K562 (cell line): Measurements from ENCODE around the gene GNAI2. TPM values are rescaled to one million over a fixed set of nuclear protein-coding genes. Genes with fewer than 3 reads are reported as not detected.
A peak's percentile ranks its signal among the peaks of the same experiment; 100 is the strongest.
"Not testable (repeated sequence)": the region's sequence is repeated elsewhere in the genome, so short reads cannot be mapped to it uniquely, and the experiment has no call there.

Experiments used
- ATAC-seq: fragments of 200-7000 bp; cut with Tn5 transposase; 3 replicates; pipeline ENCODE4 v1.9.1; 2020; ENCODE audit warnings: moderate library complexity
- BruUV-seq: library from RNA; stranded (reverse); fragments of 400-500 nt; replicated peaks from 2 replicates; lab custom pipeline; 2021; lab: Mats Ljungman, UMichigan
- CTCF ChIA-PET: fragments of 300-600 bp; formaldehyde crosslinking; extraction: SDS; loops from one replicate; lab custom pipeline; 2021; ENCODE audit warnings: low intra/inter-chr PET ratio; lab: Yijun Ruan, JAX
- POLR2A ChIA-PET: fragments of 300-600, 350-650 bp; sonication (Branson Sonifier 250); formaldehyde crosslinking; extraction: SDS; loops from one replicate; lab custom pipeline; 2021; ENCODE audit warnings: antibody characterized with exemption, inconsistent platforms; lab: Yijun Ruan, JAX
- DNase-seq, 4 experiments: peaks; one replicate each; pipeline versions ENCODE4 v3.0.0 to v3.0.0-alpha.2; 2011 to 2018; ENCODE audit warnings: low spot score in 3 of 4, mixed read lengths in 3 of 4; ENCODE audit errors: extremely low read depth in 1 of 4
- FAIRE-seq: peaks from 2 replicates; lab custom pipeline; 2011; peaks lifted over from hg19 to GRCh38; lab: Jason Lieb, UNC
- H2AFZ ChIP-seq: 2 replicates; pipeline ENCODE4 v1.6.0; 2011; ENCODE audit warnings: low read depth, low read length, control low read depth, inconsistent platforms
- H3K27ac ChIP-seq: fragments of 200-600 bp; 3 replicates; pipeline ENCODE4 v1.8.0; 2011; ENCODE audit warnings: low read depth, mild to moderate bottlenecking, control low read depth, inconsistent platforms, low read length, moderate library complexity, mixed read lengths; ENCODE audit errors: extremely low read depth
- H3K27me3 ChIP-seq, 2 experiments: fragments of 300-600 bp in 1 of 2; 2 replicates in 1 of 2; 3 replicates in 1 of 2; pipeline versions ENCODE4 v1.6.0 to v1.8.0; 2011; ENCODE audit warnings: inconsistent platforms in 2 of 2, low read length in 2 of 2, mild to moderate bottlenecking in 1 of 2, mixed read lengths in 1 of 2, moderate library complexity in 1 of 2; ENCODE audit not compliant: control insufficient read depth in 2 of 2, insufficient read depth in 2 of 2
- H3K36me3 ChIP-seq: fragments of 300-600 bp; 3 replicates; pipeline ENCODE4 v1.8.0; 2011; ENCODE audit warnings: mild to moderate bottlenecking, low read length, inconsistent platforms; ENCODE audit not compliant: control insufficient read depth, insufficient read depth
- H3K4me1 ChIP-seq, 2 experiments: fragments of 200-600 bp in 1 of 2; replicated peaks in 1 of 2; 2 replicates in 1 of 2; 3 replicates in 1 of 2; pipeline versions ENCODE4 v1.5.1 to v1.8.0; 2011; ENCODE audit warnings: inconsistent platforms in 2 of 2, low read length in 2 of 2, mild to moderate bottlenecking in 1 of 2, mixed read lengths in 1 of 2, moderate library complexity in 1 of 2; ENCODE audit not compliant: control insufficient read depth in 2 of 2, insufficient read depth in 2 of 2
- H3K4me2 ChIP-seq: 2 replicates; pipeline ENCODE4 v1.6.1; 2011; ENCODE audit warnings: low read length, control low read depth, inconsistent platforms, mixed read lengths; ENCODE audit not compliant: insufficient read depth
- H3K4me3 ChIP-seq: fragments of 200-600 bp; sonication (generic), shearing (Covaris generic); 2 replicates; pipeline ENCODE4 v1.5.1; 2016; ENCODE audit warnings: control low read depth, inconsistent platforms
- H3K79me2 ChIP-seq: fragments of 200-600 bp; 3 replicates; pipeline ENCODE4 v1.8.0; 2011; ENCODE audit warnings: low read length, inconsistent platforms; ENCODE audit not compliant: control insufficient read depth, insufficient read depth
- H3K9ac ChIP-seq, 2 experiments: 2 replicates each; pipeline versions ENCODE4 v1.6.0 to v1.6.1; 2011; ENCODE audit warnings: low read depth in 2 of 2, low read length in 2 of 2, control low read depth in 1 of 2, inconsistent platforms in 1 of 2, mild to moderate bottlenecking in 1 of 2, mixed read lengths in 1 of 2; ENCODE audit not compliant: insufficient read depth in 1 of 2
- H3K9me1 ChIP-seq: one replicate; pipeline ENCODE4 v1.6.0; 2011; ENCODE audit warnings: inconsistent platforms, mild to moderate bottlenecking, low read length, moderate library complexity; ENCODE audit not compliant: control insufficient read depth, insufficient read depth
- H3K9me3 ChIP-seq: replicated peaks from 2 replicates; pipeline ENCODE4 v1.5.1; 2011; ENCODE audit warnings: low read depth, low read length, inconsistent platforms; ENCODE audit not compliant: control insufficient read depth, insufficient read depth
- H4K20me1 ChIP-seq: replicated peaks from 2 replicates; pipeline ENCODE4 v1.6.1; 2011; ENCODE audit warnings: low read length, inconsistent platforms, mixed read lengths; ENCODE audit not compliant: control insufficient read depth, insufficient read depth
- ZNF174 ChIP-seq: fragments of 250-450 bp; sonication (Bioruptor Pico); IDR thresholded peaks from 2 replicates; pipeline ENCODE4 v1.4.0; 2020; ENCODE audit warnings: mild to moderate bottlenecking
- ZNF384 ChIP-seq: IDR thresholded peaks from 2 replicates; pipeline ENCODE4 v1.6.1; 2012; ENCODE audit warnings: low read depth, low read length, improper control_type of control experiment
- WGBS: fragments of 100-300 bp; shearing (Covaris generic); methylation state at CpG from one replicate; pipeline ENCODE4 v1.1.6; 2016; ENCODE audit warnings: low coverage, mixed read lengths; ENCODE audit not compliant: insufficient coverage; ENCODE audit errors: missing lambda C conversion rate; 5-methylcytosine and 5-hydroxymethylcytosine counted together
- in situ Hi-C: fragments of 300-500 bp; cut with MboI; formaldehyde crosslinking; loops from 4 replicates; pipeline ENCODE4 v1.15.0; 2018; ENCODE audit warnings: inconsistent platforms, mixed read lengths
- intact Hi-C: fragments of 100-400 bp; cut with micrococcal nuclease; formaldehyde crosslinking; loops from 2 replicates; pipeline ENCODE4 v1.14.2; 2022
- polyA plus RNA-seq, 8 experiments: library from polyadenylated mRNA; depleted of rRNA in 4 of 8; stranded (reverse) in 5 of 8; unstranded in 3 of 8; fragments of >200 nt; fragmentation: Nextera tagmentation in 2 of 8; fragmentation: Illumina TruSeq in 1 of 8; extraction: Ambion mirVana in 2 of 8; extraction: Trizol in 1 of 8; gene quantifications; 2 replicates each; pipeline versions ENCODE4 v1.2.1 to v1.2.3, GENCODE V29; 2011 to 2014; ENCODE audit warnings: inconsistent platforms in 1 of 8, missing spikeins in 1 of 8
- total RNA-seq, 7 experiments: library from RNA; depleted of rRNA in 6 of 7; stranded (reverse); fragments of >200 nt in 6 of 7; fragmentation: Illumina TruSeq in 2 of 7; extraction: Trizol in 2 of 7; gene quantifications; 2 replicates each; pipeline versions ENCODE4 v1.2.1 to v1.2.3, GENCODE V29; 2011 to 2021; ENCODE audit warnings: low replicate concordance in 1 of 7

The GNAI2 gene
- total and polyA plus RNA-seq, 9 of the 15 experiments (the other 6 are each of a cell fraction or from before 2014, with no cell fraction given) = 1.1 to 72.2 (median 42.7) TPM

DNA sequence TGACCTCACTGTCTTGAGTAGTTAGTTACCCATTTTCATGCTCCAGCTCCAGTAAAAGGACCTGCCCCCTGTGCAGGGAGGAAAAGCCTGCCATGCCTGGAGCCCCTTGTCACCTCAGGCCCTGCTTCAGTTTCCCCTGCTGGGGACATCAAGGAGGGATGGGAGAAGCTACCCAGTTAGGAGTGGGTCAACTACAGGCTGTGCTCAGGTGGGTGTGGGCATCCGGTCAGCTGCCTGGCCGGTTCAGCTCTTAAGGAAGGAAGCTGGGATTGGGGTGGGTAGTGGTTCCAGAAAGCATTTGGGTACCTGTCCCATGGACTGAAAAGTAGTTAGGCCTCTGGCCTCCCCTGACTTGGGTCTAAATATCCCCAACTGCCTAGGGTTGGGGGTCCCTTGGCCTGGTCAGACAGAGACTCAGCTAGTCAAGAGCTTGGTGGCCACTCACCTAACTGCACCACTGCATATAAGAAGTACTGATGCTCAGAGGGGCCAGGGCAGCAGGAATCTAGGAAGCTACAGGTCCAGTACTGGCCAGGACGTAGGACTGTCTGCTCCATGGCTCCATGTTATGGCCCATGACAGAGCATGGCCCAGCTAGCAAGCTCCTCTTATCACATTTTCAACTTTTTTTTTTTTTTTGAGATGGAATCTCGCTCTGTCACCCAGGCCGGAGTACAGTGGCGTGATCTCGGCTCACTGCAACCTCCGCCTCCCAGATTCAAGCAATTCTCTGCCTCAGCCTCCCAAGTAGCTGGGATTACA is 43.4 kb downstream of the GNAI2 start:
- DNase-seq (no peak), FAIRE-seq (no peak), ATAC-seq (peak; percentile 54)
- no peaks in the 10 kb centered on the region for H3K79me2 ChIP-seq
- H3K4me3 ChIP-seq = no peak overlapping the region
- H3K9ac ChIP-seq = no peak overlapping the region; a peak in 1 of 4 replicates
- H3K4me2 ChIP-seq = no peak overlapping the region
- no TSS peak for BruUV-seq
- intact Hi-C loops (no loop called here), in situ Hi-C loops (no loop called here)
- H2AFZ ChIP-seq = peak overlapping the region; percentile 20; the same call in 1 of the 2 replicates
- ChIA-PET CTCF (interaction anchor here (0.7 kb wide), 1 partner anchor 31 kb away, joined by 4 read pairs; no protein-coding TSS in a partner anchor), POLR2A (interaction anchor here (0.6 to 1.7 kb wide), 5 partner anchors 12 to 49 kb away, joined by 3 to 8 read pairs (median 3); partner anchors contain the start of genes HYAL3, IFRD2, NAA80 and TUSC2)
- 62% methylated on average over 2 of the region's 8 CpGs for WGBS
- H3K27me3 ChIP-seq = no peaks in the 10 kb centered on the region
- peaks cover 0 to 17% of the 10 kb centered on the region in 2 experiments; a peak in 2 of 5 replicates for H3K4me1 ChIP-seq
- no peaks in the 10 kb centered on the region for H3K9me3 ChIP-seq
- H4K20me1 ChIP-seq = no peaks in the 10 kb centered on the region
- TF ChIP-seq ZNF384 (peak; percentile 56), ZNF174 (CRISPR knock-in tag) (no peak)
- no peaks in the 10 kb centered on the region for H3K36me3 ChIP-seq
- H3K27ac ChIP-seq = no peak overlapping the region
- H3K9me1 ChIP-seq = no peaks in the 10 kb centered on the region

DNA sequence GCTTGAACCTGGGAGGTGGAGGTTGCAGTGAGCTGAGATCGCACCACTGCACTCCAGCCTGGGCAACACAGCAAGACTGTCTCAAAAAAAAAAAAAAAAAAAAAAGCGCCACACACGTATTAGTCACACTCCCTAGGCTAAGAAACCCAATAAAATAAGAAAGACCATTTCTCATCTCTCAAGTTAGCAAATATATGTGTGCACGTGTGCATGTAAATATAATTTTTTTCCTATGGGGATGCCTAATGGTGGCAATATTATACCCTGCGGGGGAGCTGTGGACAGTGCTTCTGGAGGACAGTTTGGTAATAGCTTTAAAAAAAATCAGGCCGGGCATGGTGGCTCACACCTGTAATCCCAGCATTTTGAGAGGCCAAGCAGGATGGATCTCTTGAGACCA is 48.1 kb downstream of the GNAI2 start:
- H3K36me3 ChIP-seq = peaks cover 32% of the 10 kb centered on the region; the same call in 2 of the 3 replicates
- BruUV-seq, H3K79me2 ChIP-seq, H3K9me1 ChIP-seq, in situ Hi-C loops, intact Hi-C loops, H4K20me1 ChIP-seq, H2AFZ ChIP-seq, H3K9me3 ChIP-seq, FAIRE-seq, ATAC-seq, H3K4me3 ChIP-seq, H3K9ac ChIP-seq, DNase-seq, CTCF ChIA-PET, H3K27ac ChIP-seq, H3K27me3 ChIP-seq, H3K4me2 ChIP-seq: not testable (repeated sequence)
- H3K4me1 ChIP-seq = peaks cover 0 to 13% of the 10 kb centered on the region in 2 experiments; a peak in 2 of 5 replicates
- 54% methylated on average over 3 of the region's 6 CpGs for WGBS
- POLR2A ChIA-PET = interaction anchor here (0.6 to 1.2 kb wide), 6 partner anchors 8 to 426 kb away, joined by 3 to 6 read pairs (median 4); partner anchors contain the start of genes IFRD2 and SEMA3B
